Breast epithelium (tissue), 3 donors: ENCODE results near the gene SLIRP.

ENCODE experiments used
- POLR2AphosphoS5 ChIP-seq, 3 donors: sonication (generic); formaldehyde crosslinking; IDR thresholded peaks; one replicate each; pipeline ENCODE4 v1.6.1; 2017; ENCODE audit warnings: antibody characterized with exemption in 3 of 3
- TF ChIP-seq, protein P1 (sequence below), 3 donors: fragments of 450-650 bp; IDR thresholded peaks; one replicate each; pipeline ENCODE4 v1.5.1; 2016 to 2017; ENCODE audit warnings: antibody characterized with exemption in 3 of 3, mild to moderate bottlenecking in 3 of 3, moderate library complexity in 3 of 3

DNA sequence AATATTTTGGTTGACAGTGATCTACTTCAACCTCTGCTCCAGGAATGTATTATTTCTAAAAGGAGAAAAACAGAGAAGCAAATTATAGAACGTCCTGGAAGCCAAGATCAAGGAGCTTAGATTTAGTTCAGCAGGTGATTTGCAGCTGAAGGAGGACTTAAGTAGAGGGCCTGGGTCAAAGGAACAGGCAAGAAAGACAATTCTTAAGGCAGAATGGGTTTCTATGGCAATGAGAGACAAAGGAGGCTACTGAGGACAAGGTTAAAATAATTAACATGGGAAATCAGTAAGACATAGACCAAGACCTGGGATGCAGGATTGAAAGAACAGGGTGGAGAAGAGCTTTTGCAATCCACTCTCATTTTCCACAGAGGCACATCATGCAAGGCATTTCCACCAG lies 55.4 kb downstream of the SLIRP start:
- TF ChIP-seq POLR2AphosphoS5 (IDR thresholded peaks at IDR 0.05): no peak
- TF ChIP-seq, protein P1, sequence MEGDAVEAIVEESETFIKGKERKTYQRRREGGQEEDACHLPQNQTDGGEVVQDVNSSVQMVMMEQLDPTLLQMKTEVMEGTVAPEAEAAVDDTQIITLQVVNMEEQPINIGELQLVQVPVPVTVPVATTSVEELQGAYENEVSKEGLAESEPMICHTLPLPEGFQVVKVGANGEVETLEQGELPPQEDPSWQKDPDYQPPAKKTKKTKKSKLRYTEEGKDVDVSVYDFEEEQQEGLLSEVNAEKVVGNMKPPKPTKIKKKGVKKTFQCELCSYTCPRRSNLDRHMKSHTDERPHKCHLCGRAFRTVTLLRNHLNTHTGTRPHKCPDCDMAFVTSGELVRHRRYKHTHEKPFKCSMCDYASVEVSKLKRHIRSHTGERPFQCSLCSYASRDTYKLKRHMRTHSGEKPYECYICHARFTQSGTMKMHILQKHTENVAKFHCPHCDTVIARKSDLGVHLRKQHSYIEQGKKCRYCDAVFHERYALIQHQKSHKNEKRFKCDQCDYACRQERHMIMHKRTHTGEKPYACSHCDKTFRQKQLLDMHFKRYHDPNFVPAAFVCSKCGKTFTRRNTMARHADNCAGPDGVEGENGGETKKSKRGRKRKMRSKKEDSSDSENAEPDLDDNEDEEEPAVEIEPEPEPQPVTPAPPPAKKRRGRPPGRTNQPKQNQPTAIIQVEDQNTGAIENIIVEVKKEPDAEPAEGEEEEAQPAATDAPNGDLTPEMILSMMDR (IDR thresholded peaks at IDR 0.05): no peak
